Peyer's patch (tissue), 4 donors: ENCODE data around the gene LBHD2.

Source experiments
- POLR2A ChIP-seq, 2 donors: fragments of 450-650 bp; IDR thresholded peaks; one replicate each; pipeline ENCODE4 v1.5.1; 2017; ENCODE audit warnings: antibody characterized with exemption in 2 of 2, mild to moderate bottlenecking in 2 of 2, moderate library complexity in 2 of 2
- TF ChIP-seq, protein P1 (sequence below), 6 experiments: fragments of 450-650 bp in 4 of 6; fragments of 200-600 bp in 2 of 6; sonication (generic) in 1 of 6; IDR thresholded peaks; one replicate each; pipeline ENCODE4 v1.5.1; 2017 to 2019; ENCODE audit warnings: antibody characterized with exemption in 6 of 6, mild to moderate bottlenecking in 3 of 6, moderate library complexity in 1 of 6

DNA sequence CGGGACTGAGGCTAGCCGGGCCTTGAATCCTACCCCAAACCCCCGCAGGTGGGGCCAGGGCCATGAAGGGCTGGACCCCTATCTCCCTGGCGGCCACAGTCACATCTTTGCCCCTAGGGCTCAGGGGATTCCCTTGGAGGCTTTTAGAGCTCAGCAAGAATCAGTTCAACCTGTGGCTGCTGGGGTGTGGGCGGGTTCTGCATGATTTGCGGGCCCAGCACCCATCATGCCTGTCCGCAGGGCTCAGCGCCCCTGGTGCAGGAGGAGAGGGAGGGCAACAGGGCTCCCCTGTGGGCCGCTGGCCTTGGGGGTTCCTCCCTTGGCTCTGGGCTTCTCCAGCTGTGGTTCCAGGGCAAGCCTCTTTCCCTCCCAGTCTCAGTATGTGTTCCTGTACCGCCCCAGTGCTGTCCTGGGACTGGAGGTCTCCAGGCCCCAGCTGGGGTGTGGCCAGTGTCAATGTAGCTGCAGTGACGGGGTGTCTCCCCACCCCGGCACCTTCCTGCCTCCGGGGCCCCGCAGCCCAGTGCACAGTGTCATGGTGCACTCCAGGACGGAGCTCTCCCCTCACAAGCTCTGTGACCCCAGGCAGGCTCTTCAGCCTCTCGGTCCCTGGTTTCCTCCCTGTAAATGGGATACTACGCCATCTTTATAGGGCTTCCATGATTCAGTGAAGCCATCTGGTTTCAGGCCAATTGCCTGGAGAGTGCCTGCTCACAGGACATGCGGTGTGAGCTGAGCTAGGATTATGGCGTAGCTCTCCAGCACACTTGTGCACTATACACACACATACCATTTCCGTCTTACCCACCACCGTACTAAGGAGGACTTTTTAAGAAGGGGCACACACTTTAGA is 9.9 kb upstream of the LBHD2 start:
- TF ChIP-seq, protein P1, sequence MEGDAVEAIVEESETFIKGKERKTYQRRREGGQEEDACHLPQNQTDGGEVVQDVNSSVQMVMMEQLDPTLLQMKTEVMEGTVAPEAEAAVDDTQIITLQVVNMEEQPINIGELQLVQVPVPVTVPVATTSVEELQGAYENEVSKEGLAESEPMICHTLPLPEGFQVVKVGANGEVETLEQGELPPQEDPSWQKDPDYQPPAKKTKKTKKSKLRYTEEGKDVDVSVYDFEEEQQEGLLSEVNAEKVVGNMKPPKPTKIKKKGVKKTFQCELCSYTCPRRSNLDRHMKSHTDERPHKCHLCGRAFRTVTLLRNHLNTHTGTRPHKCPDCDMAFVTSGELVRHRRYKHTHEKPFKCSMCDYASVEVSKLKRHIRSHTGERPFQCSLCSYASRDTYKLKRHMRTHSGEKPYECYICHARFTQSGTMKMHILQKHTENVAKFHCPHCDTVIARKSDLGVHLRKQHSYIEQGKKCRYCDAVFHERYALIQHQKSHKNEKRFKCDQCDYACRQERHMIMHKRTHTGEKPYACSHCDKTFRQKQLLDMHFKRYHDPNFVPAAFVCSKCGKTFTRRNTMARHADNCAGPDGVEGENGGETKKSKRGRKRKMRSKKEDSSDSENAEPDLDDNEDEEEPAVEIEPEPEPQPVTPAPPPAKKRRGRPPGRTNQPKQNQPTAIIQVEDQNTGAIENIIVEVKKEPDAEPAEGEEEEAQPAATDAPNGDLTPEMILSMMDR (IDR thresholded peaks at IDR 0.05) = no peak
- no peak for TF ChIP-seq POLR2A (IDR thresholded peaks at IDR 0.05)
